MV-4-11 (cell line): Measurements from ENCODE around the gene RHOJ.
"Not testable (repeated sequence)": the region's sequence is repeated elsewhere in the genome, so short reads cannot be mapped to it uniquely, and the experiment has no call there.

ENCODE experiments used
- DNase-seq: peaks from one replicate; lab custom pipeline; 2025; lab: John Stamatoyannopoulos, UW

The RHOJ gene

DNA sequence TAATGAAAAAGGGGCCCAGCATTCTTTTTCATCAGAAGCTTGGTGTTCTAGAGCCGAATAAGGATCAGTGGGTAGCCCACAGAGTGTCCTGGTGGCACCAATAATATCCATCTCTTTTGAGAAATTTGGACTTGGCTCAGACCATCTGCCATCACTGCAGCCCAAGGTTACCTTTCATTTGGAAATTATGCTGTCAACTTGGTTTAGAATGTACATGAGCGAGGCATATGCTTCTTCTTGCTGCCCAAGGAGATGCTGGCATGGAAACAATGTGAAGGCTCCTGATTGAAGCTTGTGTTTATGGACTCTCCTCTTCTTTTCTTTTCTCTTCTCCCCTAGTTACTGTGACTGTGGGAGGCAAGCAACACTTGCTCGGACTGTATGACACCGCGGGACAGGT, 64.5 kb downstream of the RHOJ start:
- no peak for DNase-seq

- DNase-seq: no peak
These were observed 65.5 kb downstream of the RHOJ start for GRCh38 chr14:63269561-63270225.

DNA sequence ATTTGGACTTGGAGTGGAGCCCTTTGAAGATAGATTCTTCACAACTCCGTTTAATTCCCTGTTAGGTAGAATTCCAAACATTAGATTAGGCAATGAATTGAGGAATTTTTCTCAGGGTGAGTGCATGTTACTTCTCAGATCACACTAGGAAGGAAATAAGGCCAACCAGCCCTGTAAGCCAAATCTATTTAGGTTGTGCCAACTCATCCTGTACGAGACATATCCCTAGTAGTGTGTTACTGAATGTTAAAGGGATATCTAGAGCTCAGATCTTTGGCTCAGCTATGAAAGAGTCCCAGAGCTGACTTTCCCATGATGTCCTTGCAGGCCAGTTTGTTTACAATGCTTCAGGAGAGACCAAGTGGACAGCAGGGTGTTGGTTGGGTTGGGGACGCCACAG, 68.9 kb downstream of the RHOJ start:
- DNase-seq: no peak

- DNase-seq: no peak
These were observed 69.7 kb downstream of the RHOJ start for GRCh38 chr14:63273717-63274655.

DNA sequence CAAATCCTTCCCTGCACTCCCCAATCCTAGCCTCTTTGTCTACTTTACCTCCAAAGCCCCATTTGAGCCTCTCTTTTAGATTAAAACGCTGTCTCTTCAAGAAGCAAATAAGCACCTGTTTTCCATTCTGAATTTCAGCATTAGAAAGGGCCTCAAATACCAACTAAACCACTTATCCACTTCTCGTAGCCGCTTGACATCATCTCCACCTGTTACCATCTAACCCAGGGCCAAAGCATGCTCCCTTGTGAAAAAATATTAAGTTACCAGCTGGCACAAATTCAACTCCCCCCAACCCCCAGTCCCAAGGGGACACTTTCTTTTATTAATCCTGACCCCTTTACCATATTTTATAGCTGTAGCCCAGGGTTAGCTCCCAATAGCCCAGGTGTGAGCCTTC, 71.4 kb downstream of the RHOJ start:
- no peak for DNase-seq

DNA sequence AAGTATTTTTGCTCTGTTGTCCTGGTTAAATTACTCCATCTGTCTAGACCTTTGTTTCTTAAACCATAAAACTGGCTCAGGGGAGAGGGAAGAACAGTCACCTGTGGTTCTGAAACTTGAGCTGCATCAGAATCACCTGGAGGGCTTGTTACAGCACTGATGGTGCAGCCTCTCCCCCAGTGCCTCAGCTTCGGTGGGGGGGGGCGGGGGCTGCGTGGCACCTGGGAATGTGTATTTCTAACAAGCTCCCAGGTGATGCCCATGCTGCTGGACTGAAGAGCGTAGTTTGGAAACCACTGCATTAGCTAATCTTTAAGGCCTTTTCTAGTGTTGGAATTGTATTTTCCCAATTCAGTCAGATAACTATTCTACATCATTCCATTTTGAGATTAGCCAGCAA, 71.8 kb downstream of the RHOJ start:
- DNase-seq: no peak

DNA sequence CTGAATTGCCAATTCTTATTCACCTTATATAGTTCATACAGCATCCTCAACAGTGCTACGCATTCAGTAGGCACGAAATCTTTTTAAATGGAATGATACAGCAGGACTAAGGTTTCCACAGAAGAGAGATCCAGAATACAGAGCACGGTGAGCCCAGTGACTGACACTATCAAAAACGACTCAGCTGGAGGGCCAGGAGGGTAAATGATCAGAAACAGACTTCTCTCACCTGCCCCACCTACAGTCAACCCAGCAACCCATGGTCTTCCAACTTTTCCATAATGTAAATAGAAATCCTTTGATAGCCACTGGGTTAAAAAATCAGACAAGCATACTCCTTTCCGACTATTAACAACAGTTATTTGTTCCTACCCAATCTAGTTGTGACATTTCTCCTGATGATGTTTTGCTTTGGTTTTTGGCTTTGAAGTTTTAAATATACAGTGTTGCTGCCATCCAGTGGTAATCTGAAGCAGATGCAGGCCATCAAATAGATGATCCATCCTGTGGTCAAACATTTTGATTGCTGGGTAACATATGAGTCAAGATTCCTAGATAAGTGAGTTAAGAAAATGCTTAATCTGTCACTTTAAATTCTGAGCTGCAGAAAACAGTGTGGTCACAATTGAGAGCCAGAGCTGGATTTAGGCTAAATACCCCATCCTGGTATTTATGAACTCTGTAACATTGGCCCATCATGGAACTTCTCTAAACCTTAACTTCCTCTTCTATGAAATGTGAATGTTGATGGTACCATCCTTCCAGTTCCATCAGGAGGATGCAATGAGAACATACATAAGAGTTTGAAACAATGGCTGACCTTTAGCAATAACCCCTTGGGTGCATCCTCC, 72.5 kb downstream of the RHOJ start:
- DNase-seq: peak; percentile 43

DNA sequence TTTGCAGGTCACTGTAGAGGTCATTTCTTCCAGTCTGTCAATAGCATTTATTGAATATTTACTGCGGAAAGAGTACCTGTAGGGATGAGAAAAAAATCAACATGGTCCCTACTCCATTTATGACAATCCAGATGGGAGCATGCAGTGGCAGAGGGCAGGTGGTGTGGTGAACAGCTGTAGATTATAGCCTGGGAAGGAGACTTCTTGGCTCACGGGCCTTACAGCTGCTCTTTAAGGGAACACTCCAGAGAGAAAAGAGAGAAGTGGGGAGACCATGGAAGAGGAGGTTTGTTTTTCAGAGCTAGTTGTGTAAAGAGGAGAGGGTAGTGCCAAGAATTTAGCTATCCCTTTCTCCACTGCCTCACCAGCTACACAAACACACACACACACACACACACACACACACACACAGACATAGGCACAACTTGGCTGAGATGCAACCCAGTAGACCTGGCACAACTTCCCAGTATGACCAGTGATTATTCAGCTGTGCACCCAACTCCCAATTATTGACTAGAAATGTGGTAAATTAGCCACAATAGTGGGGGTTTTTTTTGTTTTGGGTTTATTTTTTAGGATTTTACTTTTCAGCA, 73.4 kb downstream of the RHOJ start:
- no peak for DNase-seq

DNA sequence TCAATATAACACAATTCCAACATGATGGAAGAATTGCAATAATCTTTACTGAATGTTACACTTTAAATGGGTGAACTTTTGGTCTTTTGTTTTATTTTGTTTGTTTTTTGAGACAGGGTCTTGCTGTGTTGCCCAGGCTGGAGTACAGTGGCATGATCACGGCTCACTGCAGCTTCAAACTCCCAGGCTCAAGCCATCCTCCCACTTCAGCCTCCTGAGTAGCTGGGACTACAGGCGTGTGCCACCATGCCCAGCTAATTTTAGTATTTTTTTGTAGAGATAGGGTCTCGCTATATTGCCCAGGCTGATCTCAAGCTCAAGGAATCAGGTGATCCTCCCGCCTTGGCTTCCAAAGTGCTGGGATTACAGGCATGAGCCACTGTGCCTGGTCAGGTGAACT, 75.7 kb downstream of the RHOJ start:
- DNase-seq: not testable (repeated sequence)

DNA sequence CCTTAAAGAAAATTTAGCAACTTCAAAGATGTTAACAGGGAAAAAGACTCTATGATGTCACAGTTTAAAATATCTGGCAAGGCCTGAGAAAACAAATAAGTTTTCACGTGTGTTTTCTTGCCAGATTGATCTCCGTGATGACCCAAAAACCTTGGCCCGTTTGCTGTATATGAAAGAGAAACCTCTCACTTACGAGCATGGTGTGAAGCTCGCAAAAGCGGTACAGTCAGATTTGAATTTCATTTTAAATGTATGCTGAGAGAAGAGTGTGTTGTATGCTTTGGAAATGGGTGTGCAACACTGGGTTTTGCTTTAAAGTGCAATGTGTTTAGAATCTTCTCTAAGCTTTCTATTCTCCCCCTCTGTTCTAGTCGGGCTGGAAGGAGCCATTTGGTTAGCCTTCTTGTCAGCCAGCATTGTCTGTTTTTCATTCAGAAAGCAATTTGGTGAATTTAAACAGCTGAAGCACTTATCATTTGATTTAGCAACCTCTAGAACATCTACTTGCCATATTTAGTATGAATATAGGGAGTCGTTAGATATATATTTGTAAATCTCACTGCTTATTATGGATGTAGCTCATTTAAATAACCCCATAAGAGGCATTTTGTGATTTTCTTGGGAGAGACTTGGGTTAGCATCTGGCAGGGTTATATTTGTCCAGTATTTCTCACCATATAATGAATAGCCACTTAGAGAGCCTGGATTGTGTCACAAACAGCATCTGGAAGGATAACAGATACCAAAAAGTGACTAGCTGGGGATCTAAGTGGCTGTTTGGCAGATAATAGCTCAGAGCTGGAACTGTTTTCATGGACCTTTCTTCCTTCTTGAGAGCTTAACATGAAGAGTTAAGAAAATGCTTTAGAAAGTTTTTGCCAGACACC, 79.0 kb downstream of the RHOJ start:
- DNase-seq: no peak

DNA sequence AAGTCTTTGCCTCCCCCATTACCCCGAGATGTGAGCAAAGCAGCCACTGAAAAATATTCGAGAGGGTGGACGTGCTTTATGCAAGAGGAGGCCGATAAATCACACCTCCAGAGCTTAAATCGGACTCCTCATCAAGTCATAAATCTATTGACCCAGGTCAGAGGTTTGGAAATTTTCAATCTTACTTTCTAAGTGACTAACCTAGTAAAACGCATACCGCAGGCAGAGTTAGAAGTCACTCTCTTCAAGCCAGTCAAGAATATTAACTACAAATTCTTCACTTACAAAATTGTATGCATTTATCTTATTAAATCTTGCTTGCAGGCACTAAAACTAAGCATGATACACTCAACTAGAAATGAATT, 79.6 kb downstream of the RHOJ start:
- no peak for DNase-seq

- no peak for DNase-seq
These were observed 81.8 kb downstream of the RHOJ start for GRCh38 chr14:63286071-63286470.

- DNase-seq: no peak
These were observed 83.6 kb downstream of the RHOJ start for GRCh38 chr14:63287666-63288483.

- no peak for DNase-seq
These were observed 84.6 kb downstream of the RHOJ start for GRCh38 chr14:63288853-63289252.

DNA sequence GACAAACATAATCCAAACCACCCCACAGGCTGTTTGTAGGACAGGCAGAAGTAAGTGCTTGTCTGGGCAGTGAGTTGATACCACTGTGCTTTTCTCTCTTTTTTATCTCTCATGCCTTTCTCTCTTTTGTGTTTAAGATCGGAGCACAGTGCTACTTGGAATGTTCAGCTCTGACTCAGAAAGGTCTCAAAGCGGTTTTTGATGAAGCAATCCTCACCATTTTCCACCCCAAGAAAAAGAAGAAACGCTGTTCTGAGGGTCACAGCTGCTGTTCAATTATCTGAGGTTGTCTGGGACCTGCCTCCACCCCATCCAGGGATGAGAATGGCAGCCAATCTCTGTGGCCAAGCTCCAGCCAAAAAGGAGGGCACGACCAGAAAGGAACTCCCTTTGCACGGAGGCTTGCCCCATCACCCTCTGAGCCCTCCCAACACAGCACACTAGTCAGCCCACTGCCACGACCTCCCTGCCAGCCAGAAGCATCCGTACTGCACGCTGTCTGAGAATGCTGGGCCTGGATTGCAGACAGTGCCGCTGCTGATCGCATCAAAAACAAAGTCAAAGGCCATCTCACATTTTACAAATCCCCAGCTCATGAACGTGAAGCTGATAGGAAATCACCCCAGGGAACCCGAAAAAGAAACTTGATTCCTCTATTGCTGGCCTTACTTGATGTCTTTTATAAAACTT, 86.6 kb downstream of the RHOJ start:
- DNase-seq: peak; percentile 49

DNA sequence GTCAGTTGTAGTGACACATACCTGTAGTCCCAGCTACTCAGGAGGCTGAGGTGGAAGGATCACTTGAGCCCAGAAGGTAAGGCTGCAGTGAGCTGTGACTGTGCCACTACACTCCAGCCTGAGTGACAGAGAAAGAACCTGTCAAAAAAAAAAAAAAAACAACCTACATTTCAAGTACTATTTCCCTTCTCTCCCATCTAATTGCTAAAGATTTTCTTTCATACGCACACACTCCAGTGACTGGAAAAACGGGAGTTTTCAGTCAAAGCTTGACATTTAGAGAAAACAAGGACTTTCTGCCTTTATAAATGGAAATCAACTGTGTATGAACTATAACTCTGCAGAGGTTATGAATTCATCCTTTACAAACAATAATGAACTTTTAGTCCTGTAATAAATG, 88.6 kb downstream of the RHOJ start:
- no peak for DNase-seq

GRCh38 chr14:63295231-63295685, 91.0 kb downstream of the RHOJ start:
- DNase-seq: peak; percentile 8

DNA sequence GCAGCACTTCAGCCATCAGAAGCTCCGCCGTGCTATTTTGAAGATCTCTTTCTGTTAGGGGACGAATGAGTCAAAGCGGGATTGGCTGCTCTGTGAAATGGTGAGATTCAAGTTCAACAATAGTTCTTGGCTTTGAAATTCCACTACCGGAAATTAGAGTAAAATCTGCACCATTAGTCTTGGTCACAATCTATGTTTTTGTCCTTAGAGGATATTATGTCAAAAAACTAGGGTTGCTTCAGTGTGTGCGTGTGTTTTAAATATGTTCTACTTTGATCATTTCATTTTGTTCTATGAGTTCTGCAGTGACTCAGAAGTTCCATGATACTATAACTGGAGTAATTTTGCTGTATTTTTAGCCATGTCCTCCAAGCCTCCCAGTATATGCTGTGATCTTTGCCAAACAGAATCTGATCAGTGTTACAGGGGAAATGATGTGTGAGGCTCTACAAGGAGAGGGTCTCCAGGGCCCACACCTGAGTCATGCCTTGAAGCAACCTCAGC, 91.9 kb downstream of the RHOJ start:
- no peak for DNase-seq

DNA sequence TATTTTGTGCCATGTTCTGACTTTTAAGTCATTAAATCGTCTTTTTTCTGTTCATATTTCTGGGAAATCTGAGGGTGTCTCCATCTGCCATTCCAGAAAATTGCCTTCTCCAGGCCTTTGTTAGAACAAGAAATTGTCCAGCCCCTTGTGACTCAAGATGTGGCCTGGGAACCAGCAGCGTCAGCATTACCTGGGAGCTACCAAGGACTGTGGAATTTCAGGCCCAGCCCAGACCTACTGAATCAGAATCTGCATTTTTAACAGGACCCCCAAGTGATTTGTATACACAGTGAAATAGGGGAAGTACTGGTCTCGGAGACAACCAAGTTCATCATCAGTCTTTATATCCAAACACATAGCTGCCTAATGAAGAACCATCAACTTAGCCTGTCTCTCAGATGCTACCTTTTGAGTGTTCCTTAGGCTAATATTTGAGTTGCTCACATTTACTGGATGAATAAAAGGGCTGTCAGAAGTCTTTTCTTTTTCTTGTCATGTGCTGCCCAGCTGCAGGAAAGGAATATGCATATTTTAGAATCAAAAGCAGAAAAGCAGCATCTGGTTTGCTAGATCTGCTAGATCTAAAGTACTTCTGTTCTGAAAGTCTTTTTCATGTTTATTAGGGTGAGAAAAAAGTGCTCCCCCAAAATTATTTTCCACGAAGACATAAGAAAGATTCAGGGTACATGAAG, 93.3 kb downstream of the RHOJ start:
- no peak for DNase-seq
